ENCODE data around the gene FARS2.

- no peak for TF ChIP-seq CTCF (IDR thresholded peaks at IDR 0.05; ENCODE audit: extremely low read depth in 1 of 2, insufficient read depth in 1 of 2, low read depth in 1 of 2, low read length in 2 of 2)
- no peak for TF ChIP-seq MAX (IDR thresholded peaks at IDR 0.05; ENCODE audit: insufficient read depth, insufficient read length)
- TF ChIP-seq POLR2A (IDR thresholded peaks at IDR 0.05; ENCODE audit: low read depth, low read length): no peak
- no peak for TF ChIP-seq GATA2 (IDR thresholded peaks at IDR 0.05; ENCODE audit: insufficient read depth, insufficient read length, low read depth, low read length)
These were observed 70.6 kb downstream of the FARS2 start for GRCh38 chr6:5331845-5332442.
